SK-N-MC (cell line): ENCODE results near the gene RIIAD1.

Source experiments
- EZH2 ChIP-seq: fragments of 200-600 bp; sonication (generic); IDR thresholded peaks from one replicate; pipeline ENCODE4 v1.6.1; 2017; ENCODE audit warnings: antibody characterized with exemption
- FOXP2 ChIP-seq: optimal IDR thresholded peaks from 2 replicates; pipeline ENCODE3; 2011; ENCODE audit warnings: mild to moderate bottlenecking, moderate library complexity; ENCODE audit not compliant: insufficient read depth; ENCODE audit errors: extremely low read length, control extremely low read depth
- POLR2AphosphoS5 ChIP-seq: IDR thresholded peaks from 2 replicates; pipeline ENCODE4 v1.6.1; 2012; ENCODE audit warnings: mild to moderate bottlenecking, low read depth, low read length, borderline replicate concordance

GRCh38 chr1:151774256-151774922 lies 53.1 kb downstream of the RIIAD1 start:
- TF ChIP-seq EZH2 (no peak), POLR2AphosphoS5 (no peak), FOXP2 (no peak)
